Measurements from ENCODE around the gene U2AF2.

DNA sequence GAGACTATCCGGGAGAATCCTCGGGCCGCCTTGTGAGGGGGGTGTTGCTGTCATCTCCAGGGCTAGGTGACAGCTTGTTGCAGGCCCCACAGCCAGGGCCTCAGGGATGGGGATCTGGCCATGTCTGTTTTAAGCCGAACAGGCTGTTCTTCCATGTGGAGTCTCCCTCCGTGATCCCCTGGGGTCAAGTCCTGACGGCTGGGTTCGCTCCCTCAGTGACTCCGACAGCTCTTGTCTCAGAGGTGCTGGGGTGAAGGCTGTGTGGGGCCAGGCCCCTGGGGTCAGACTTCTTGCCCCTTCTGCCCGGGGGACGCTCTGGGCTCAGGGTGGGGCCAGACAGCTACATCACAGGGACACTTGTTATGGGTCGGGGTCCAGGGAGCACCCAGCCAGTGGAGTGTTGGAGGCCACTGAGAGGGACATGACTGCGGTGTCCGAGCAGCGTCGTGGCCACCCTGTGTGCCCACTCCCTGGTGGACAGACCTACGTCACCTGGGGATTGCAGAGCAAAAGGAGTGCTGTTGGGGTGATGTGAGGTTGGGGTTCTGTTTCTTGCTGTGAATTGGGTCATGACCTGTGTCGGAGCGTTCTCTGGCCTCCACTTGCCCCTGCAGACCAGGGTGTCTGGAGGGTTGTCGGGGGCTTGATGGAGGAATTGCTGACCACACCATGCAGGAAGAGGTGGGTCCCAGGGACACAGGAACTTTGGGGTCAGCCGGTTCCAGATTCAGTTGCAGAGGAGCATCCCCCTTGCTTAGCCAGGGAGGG, 41.6 kb downstream of the U2AF2 start:
- TF ChIP-seq, protein P1, sequence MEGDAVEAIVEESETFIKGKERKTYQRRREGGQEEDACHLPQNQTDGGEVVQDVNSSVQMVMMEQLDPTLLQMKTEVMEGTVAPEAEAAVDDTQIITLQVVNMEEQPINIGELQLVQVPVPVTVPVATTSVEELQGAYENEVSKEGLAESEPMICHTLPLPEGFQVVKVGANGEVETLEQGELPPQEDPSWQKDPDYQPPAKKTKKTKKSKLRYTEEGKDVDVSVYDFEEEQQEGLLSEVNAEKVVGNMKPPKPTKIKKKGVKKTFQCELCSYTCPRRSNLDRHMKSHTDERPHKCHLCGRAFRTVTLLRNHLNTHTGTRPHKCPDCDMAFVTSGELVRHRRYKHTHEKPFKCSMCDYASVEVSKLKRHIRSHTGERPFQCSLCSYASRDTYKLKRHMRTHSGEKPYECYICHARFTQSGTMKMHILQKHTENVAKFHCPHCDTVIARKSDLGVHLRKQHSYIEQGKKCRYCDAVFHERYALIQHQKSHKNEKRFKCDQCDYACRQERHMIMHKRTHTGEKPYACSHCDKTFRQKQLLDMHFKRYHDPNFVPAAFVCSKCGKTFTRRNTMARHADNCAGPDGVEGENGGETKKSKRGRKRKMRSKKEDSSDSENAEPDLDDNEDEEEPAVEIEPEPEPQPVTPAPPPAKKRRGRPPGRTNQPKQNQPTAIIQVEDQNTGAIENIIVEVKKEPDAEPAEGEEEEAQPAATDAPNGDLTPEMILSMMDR (conservative IDR thresholded peaks at IDR 0.05; ENCODE audit: low read depth, low read length), result no peak
- TF ChIP-seq EZH2 (IDR thresholded peaks at IDR 0.05; ENCODE audit: borderline replicate concordance, low read depth, low read length, poor library complexity, severe bottlenecking), result no peak
